CD14-positive monocyte (primary cell): ENCODE measurements around the gene FITM2. TPM values are rescaled to one million over a fixed set of nuclear protein-coding genes. Genes with fewer than 3 reads are reported as not detected.

Experiments used
- DNase-seq, 3 donors: peaks; one replicate each; pipeline ENCODE4 v3.0.0-alpha.2; 2011 to 2022
- H2AFZ ChIP-seq: 2 replicates; pipeline ENCODE4 v1.6.0; 2012; ENCODE audit warnings: mild to moderate bottlenecking, low read depth, low read length, inconsistent platforms; ENCODE audit not compliant: insufficient read depth, poor library complexity, severe bottlenecking
- H3K27ac ChIP-seq, 2 donors: 1 replicate in 1 of 2; 2 replicates in 1 of 2; pipeline ENCODE4 v1.5.1; 2012 to 2013; ENCODE audit warnings: low read length in 2 of 2, control low read depth in 1 of 2, inconsistent platforms in 1 of 2, low read depth in 1 of 2, mild to moderate bottlenecking in 1 of 2
- H3K27me3 ChIP-seq, 2 donors: one replicate each; pipeline versions ENCODE4 v1.6.0 to v1.6.1; 2011 to 2013; ENCODE audit warnings: low read length in 2 of 2; ENCODE audit not compliant: control insufficient read depth in 2 of 2, insufficient read depth in 2 of 2
- H3K36me3 ChIP-seq, 2 donors: replicated peaks in 1 of 2; 1 replicate in 1 of 2; 2 replicates in 1 of 2; pipeline versions ENCODE4 v1.5.1 to v1.6.1; 2012 to 2013; ENCODE audit warnings: low read length in 2 of 2, control low read depth in 1 of 2, inconsistent platforms in 1 of 2, mild to moderate bottlenecking in 1 of 2; ENCODE audit not compliant: insufficient read depth in 2 of 2, control insufficient read depth in 1 of 2
- H3K4me1 ChIP-seq, 2 donors: 1 replicate in 1 of 2; 2 replicates in 1 of 2; pipeline versions ENCODE4 v1.5.1 to v1.6.1; 2012 to 2013; ENCODE audit warnings: low read length in 2 of 2, control low read depth in 1 of 2, inconsistent platforms in 1 of 2, mild to moderate bottlenecking in 1 of 2, moderate library complexity in 1 of 2; ENCODE audit not compliant: insufficient read depth in 2 of 2, control insufficient read depth in 1 of 2
- H3K4me2 ChIP-seq: replicated peaks from 2 replicates; pipeline ENCODE3; 2012; ENCODE audit warnings: low read length, moderate library complexity, mild to moderate bottlenecking; ENCODE audit not compliant: poor library complexity, severe bottlenecking; ENCODE audit errors: extremely low read depth
- H3K4me3 ChIP-seq, 3 experiments: fragments of 200-600 bp in 1 of 3; sonication (generic) in 1 of 3; replicated peaks in 1 of 3; 1 replicate in 2 of 3; 2 replicates in 1 of 3; pipeline ENCODE4 v1.5.1; 2011 to 2013; ENCODE audit warnings: low read length in 3 of 3, mild to moderate bottlenecking in 3 of 3, control low read depth in 2 of 3, low read depth in 2 of 3, inconsistent platforms in 1 of 3, moderate library complexity in 1 of 3
- H3K79me2 ChIP-seq: 2 replicates; pipeline ENCODE4 v1.6.0; 2012; ENCODE audit warnings: mild to moderate bottlenecking, control low read depth, inconsistent platforms, low read length, moderate library complexity; ENCODE audit not compliant: insufficient read depth
- H3K9ac ChIP-seq: 2 replicates; pipeline ENCODE4 v1.6.0; 2017; ENCODE audit warnings: low read length, mild to moderate bottlenecking; ENCODE audit not compliant: insufficient read depth, poor library complexity, severe bottlenecking
- H3K9me3 ChIP-seq, 2 donors: replicated peaks in 1 of 2; 1 replicate in 1 of 2; 2 replicates in 1 of 2; pipeline versions ENCODE4 v1.5.1 to v1.6.1; 2012 to 2013; ENCODE audit warnings: low read length in 2 of 2, control low read depth in 1 of 2; ENCODE audit not compliant: control insufficient read depth in 1 of 2, insufficient read depth in 1 of 2
- H4K20me1 ChIP-seq: 2 replicates; pipeline ENCODE4 v1.6.0; 2012; ENCODE audit warnings: mild to moderate bottlenecking, low read length, control low read depth, moderate library complexity; ENCODE audit not compliant: insufficient read depth
- H3K27ac Mint-ChIP-seq, 7 donors: one replicate each; pipeline ENCODE4 v1.8.0; 2020; ENCODE audit warnings: mild to moderate bottlenecking in 7 of 7, mixed read lengths in 7 of 7, moderate library complexity in 6 of 7, inconsistent platforms in 2 of 7
- H3K27me3 Mint-ChIP-seq, 3 donors: one replicate each; pipeline ENCODE4 v1.8.0; 2021 to 2022; ENCODE audit warnings: low read depth in 3 of 3, mild to moderate bottlenecking in 3 of 3, mixed read lengths in 3 of 3, moderate library complexity in 3 of 3, inconsistent platforms in 1 of 3
- H3K36me3 Mint-ChIP-seq, 2 donors: one replicate each; pipeline ENCODE4 v1.8.0; 2020; ENCODE audit warnings: mixed read lengths in 2 of 2, inconsistent platforms in 1 of 2, mild to moderate bottlenecking in 1 of 2
- H3K4me1 Mint-ChIP-seq: one replicate; pipeline ENCODE4 v1.8.0; 2020; ENCODE audit warnings: mild to moderate bottlenecking, mixed read lengths
- H3K4me3 Mint-ChIP-seq, 2 donors: one replicate each; pipeline ENCODE4 v1.8.0; 2020; ENCODE audit warnings: mild to moderate bottlenecking in 2 of 2, mixed read lengths in 2 of 2, moderate library complexity in 1 of 2
- H3K9me3 Mint-ChIP-seq, 7 donors: one replicate each; pipeline ENCODE4 v1.8.0; 2020 to 2022; ENCODE audit warnings: mixed read lengths in 7 of 7, mild to moderate bottlenecking in 6 of 7, moderate library complexity in 6 of 7, inconsistent platforms in 2 of 7
- WGBS: methylation state at CpG from one replicate; pipeline ENCODE4 v1.1.5; 2013; ENCODE audit warnings: missing lambda C conversion rate; ENCODE audit not compliant: insufficient coverage; 5-methylcytosine and 5-hydroxymethylcytosine counted together
- intact Hi-C, 2 donors: fragments of 100-400 bp; cut with micrococcal nuclease; formaldehyde crosslinking; loops; one replicate each; pipeline versions ENCODE4 v1.15.0 to v1.15.1; 2023
- polyA plus RNA-seq, 3 donors: library from polyadenylated mRNA; depleted of rRNA in 1 of 3; unstranded in 2 of 3; stranded (reverse) in 1 of 3; fragments of 300-500 nt in 2 of 3; fragments of >200 nt in 1 of 3; fragmentation: Illumina TruSeq in 2 of 3; gene quantifications; 1 replicate in 2 of 3; 2 replicates in 1 of 3; pipeline ENCODE4 v1.2.3, GENCODE V29; 2012 to 2021
- TF ChIP-seq, protein P1 (sequence below): fragments of 200-600 bp; IDR thresholded peaks from one replicate; pipeline ENCODE4 v1.8.0; 2022; ENCODE audit warnings: antibody characterized with exemption, mild to moderate bottlenecking

Gene FITM2
- polyA plus RNA-seq, 3 donors: 0.32 to 2.2 (median 0.69) TPM

- no peak within 1 kb of the TSS for H3K4me2 ChIP-seq
- no peak within 1 kb of the TSS for H3K27ac ChIP-seq
- DNase-seq: no peak
- Mint-ChIP-seq H3K4me1 (no peaks in the 10 kb centered on the region), H3K27ac (no peak within 1 kb of the TSS), H3K4me3 (no peak within 1 kb of the TSS), H3K36me3 (no peaks in the 10 kb centered on the region), H3K27me3 (peaks cover 8 to 12% (median 10%) of the 10 kb centered on the region in 3 donors), H3K9me3 (no peaks in the 10 kb centered on the region)
- no peaks in the 10 kb centered on the region for H3K4me1 ChIP-seq
- H3K79me2 ChIP-seq: no peaks in the 10 kb centered on the region
- no peaks in the 10 kb centered on the region for H3K36me3 ChIP-seq
- intact Hi-C loops: no loop called here
- no peak within 1 kb of the TSS for H2AFZ ChIP-seq
- WGBS: 88% methylated on average over 26 of the region's 40 CpGs
- no peak within 1 kb of the TSS for H3K4me3 ChIP-seq
- H3K27me3 ChIP-seq: no peaks in the 10 kb centered on the region
- TF ChIP-seq, protein P1, sequence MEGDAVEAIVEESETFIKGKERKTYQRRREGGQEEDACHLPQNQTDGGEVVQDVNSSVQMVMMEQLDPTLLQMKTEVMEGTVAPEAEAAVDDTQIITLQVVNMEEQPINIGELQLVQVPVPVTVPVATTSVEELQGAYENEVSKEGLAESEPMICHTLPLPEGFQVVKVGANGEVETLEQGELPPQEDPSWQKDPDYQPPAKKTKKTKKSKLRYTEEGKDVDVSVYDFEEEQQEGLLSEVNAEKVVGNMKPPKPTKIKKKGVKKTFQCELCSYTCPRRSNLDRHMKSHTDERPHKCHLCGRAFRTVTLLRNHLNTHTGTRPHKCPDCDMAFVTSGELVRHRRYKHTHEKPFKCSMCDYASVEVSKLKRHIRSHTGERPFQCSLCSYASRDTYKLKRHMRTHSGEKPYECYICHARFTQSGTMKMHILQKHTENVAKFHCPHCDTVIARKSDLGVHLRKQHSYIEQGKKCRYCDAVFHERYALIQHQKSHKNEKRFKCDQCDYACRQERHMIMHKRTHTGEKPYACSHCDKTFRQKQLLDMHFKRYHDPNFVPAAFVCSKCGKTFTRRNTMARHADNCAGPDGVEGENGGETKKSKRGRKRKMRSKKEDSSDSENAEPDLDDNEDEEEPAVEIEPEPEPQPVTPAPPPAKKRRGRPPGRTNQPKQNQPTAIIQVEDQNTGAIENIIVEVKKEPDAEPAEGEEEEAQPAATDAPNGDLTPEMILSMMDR: no peak
- no peaks in the 10 kb centered on the region for H3K9me3 ChIP-seq
- H4K20me1 ChIP-seq: no peaks in the 10 kb centered on the region
- no peak within 1 kb of the TSS for H3K9ac ChIP-seq
Measured at GRCh38 chr20:44355498-44356352, 44.7 kb upstream of the FITM2 start, which contains the start of gene HNF4A. Gene HNF4A, plus strand, starts transcription at chr20:44355699. Its CDS starts 106 bp downstream, at chr20:44355805.

DNA sequence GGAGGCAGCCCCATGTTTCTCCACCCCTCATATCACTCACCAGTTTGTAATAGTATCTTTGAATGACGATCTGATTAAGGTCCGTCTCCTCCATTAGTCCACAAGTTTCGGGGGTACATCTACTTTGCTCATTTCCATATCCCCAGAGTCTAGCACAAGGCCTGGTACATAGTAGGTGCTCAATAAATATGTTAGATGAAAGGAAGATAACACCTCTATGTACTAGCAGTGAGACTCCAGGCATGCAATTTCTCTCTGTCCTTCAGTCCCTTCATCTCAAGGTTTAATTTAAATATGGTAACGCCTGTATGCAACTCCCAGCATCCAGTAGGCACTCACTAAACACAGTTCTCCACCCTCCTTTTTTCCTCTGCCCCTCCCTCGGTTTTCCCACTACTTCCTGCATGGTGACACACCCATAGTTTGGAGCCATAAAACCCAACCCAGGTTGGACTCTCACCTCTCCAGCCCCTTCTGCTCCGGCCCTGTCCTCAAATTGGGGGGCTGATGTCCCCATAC, 44.0 kb upstream of the FITM2 start:
- Histone ChIP-seq H3K36me3 (no peaks in the 10 kb centered on the region), H2AFZ (no peak overlapping the region), H4K20me1 (no peaks in the 10 kb centered on the region), H3K9me3 (no peaks in the 10 kb centered on the region), H3K27me3 (no peaks in the 10 kb centered on the region), H3K9ac (no peak overlapping the region), H3K4me1 (no peaks in the 10 kb centered on the region), H3K27ac (no peak overlapping the region), H3K4me2 (no peak overlapping the region), H3K79me2 (no peaks in the 10 kb centered on the region), H3K4me3 (no peak overlapping the region)
- Mint-ChIP-seq H3K27me3 (peaks cover 7 to 12% (median 11%) of the 10 kb centered on the region in 3 donors), H3K4me1 (no peaks in the 10 kb centered on the region), H3K36me3 (no peaks in the 10 kb centered on the region), H3K4me3 (no peak overlapping the region), H3K9me3 (no peaks in the 10 kb centered on the region), H3K27ac (no peak overlapping the region)
- TF ChIP-seq, protein P1: no peak
- WGBS: 100% methylated on average over 3 of the region's 6 CpGs
- DNase-seq: no peak
- intact Hi-C loops: no loop called here
